ENCODE measurements around the gene ZBTB6.

- no peak for TF ChIP-seq CTCF (IDR thresholded peaks at IDR 0.05)
- no peak for TF ChIP-seq POLR2A (IDR thresholded peaks at IDR 0.05)
Observed at GRCh38 chr9:122948313-122948712, 35.2 kb upstream of the ZBTB6 start.
